ENCODE results near the gene SNCB.
A peak's percentile ranks its signal among the peaks of the same experiment; 100 is the strongest.

The SNCB gene

GRCh38 chr5:176625512-176625911 is 4.8 kb downstream of the SNCB start:
- no peak for DNase-seq (ENCODE audit: low read depth in 2 of 2)

GRCh38 chr5:176624938-176625337 is 5.4 kb downstream of the SNCB start:
- no peak for DNase-seq (ENCODE audit: low read depth in 2 of 2)

- DNase-seq (ENCODE audit: low read depth in 2 of 2), result no peak
Measured at GRCh38 chr5:176624142-176624541, 6.2 kb downstream of the SNCB start.

GRCh38 chr5:176621661-176622079 is 8.7 kb downstream of the SNCB start:
- no peak for DNase-seq (ENCODE audit: low read depth in 2 of 2)

GRCh38 chr5:176620333-176620981 is 9.9 kb downstream of the SNCB start:
- DNase-seq (ENCODE audit: low read depth in 2 of 2), result no peak

- no peak for DNase-seq (ENCODE audit: low read depth in 2 of 2)
Measured at GRCh38 chr5:176619569-176620332, 10.6 kb downstream of the SNCB start.

GRCh38 chr5:176619203-176619568 is 11.1 kb downstream of the SNCB start:
- DNase-seq (ENCODE audit: low read depth in 2 of 2), result peak; percentile 82 to 87

- DNase-seq (ENCODE audit: low read depth in 2 of 2), result no peak
Measured at GRCh38 chr5:176618783-176619182, 11.6 kb downstream of the SNCB start.

- DNase-seq (ENCODE audit: low read depth in 2 of 2), result no peak
Measured at GRCh38 chr5:176616511-176616910, 13.8 kb downstream of the SNCB start.

GRCh38 chr5:176614805-176615478 is 15.4 kb downstream of the SNCB start:
- DNase-seq (ENCODE audit: low read depth in 2 of 2), result no peak

GRCh38 chr5:176612855-176613254 is 17.5 kb downstream of the SNCB start:
- DNase-seq (ENCODE audit: low read depth in 2 of 2), result no peak

GRCh38 chr5:176612008-176612407 is 18.3 kb downstream of the SNCB start:
- DNase-seq (ENCODE audit: low read depth in 2 of 2), result no peak

GRCh38 chr5:176611435-176611834 is 18.9 kb downstream of the SNCB start:
- DNase-seq (ENCODE audit: low read depth in 2 of 2), result peak in 1 of 2 donors; percentile 45

- no peak for DNase-seq (ENCODE audit: low read depth in 2 of 2)
Measured at GRCh38 chr5:176610435-176610773, 19.9 kb downstream of the SNCB start.

- DNase-seq (ENCODE audit: low read depth in 2 of 2), result peak in 1 of 2 donors; percentile 52
Measured at GRCh38 chr5:176609724-176610434, 20.5 kb downstream of the SNCB start, which contains the start of gene GPRIN1. TSS of gene GPRIN1 (minus strand) at chr5:176610156. CDS start at chr5:176599834, 10,322 bp downstream.

- DNase-seq (ENCODE audit: low read depth in 2 of 2), result no peak
Measured at GRCh38 chr5:176608937-176609723, 21.2 kb downstream of the SNCB start.

- DNase-seq (ENCODE audit: low read depth in 2 of 2), result no peak
Measured at GRCh38 chr5:176608142-176608705, 22.1 kb downstream of the SNCB start.

- DNase-seq (ENCODE audit: low read depth in 2 of 2), result no peak
Measured at GRCh38 chr5:176606875-176607274, 23.5 kb downstream of the SNCB start.

GRCh38 chr5:176606032-176606431 is 24.3 kb downstream of the SNCB start:
- DNase-seq (ENCODE audit: low read depth in 2 of 2), result no peak

- DNase-seq (ENCODE audit: low read depth in 2 of 2), result no peak
Measured at GRCh38 chr5:176603091-176603490, 27.2 kb downstream of the SNCB start.

- DNase-seq (ENCODE audit: low read depth in 2 of 2), result no peak
Measured at GRCh38 chr5:176601901-176602482, 28.3 kb downstream of the SNCB start.

Measured in stimulated activated CD4-positive, alpha-beta T cell treated with anti-CD3 and anti-CD28 coated beads, Interleukin-15, amount 100 ng/mL, for 48 hours (primary cell).